Inflammatory macrophage treated with lipopolysaccharide for 1 hour (primary cell): ENCODE data around the gene CHST15.
A peak's percentile ranks its signal among the peaks of the same experiment; 100 is the strongest.

Experiments
- DNase-seq, 2 donors: peaks; one replicate each; pipeline ENCODE4 v3.0.0-alpha.2; 2020 to 2022

Gene CHST15

GRCh38 chr10:123996302-123996701 is 97.1 kb downstream of the CHST15 start:
- DNase-seq = no peak

GRCh38 chr10:123995461-123996131 is 97.8 kb downstream of the CHST15 start:
- DNase-seq = peak; percentile 39 to 79

GRCh38 chr10:123995082-123995460 is 98.3 kb downstream of the CHST15 start:
- no peak for DNase-seq

GRCh38 chr10:123994417-123995081 is 98.8 kb downstream of the CHST15 start:
- DNase-seq = peak; percentile 69 to 98

- DNase-seq = no peak
Measured at GRCh38 chr10:123993534-123994416, 99.6 kb downstream of the CHST15 start.

GRCh38 chr10:123991611-123992570 is 101.5 kb downstream of the CHST15 start:
- DNase-seq = no peak

- no peak for DNase-seq
Measured at GRCh38 chr10:123990889-123991288, 102.5 kb downstream of the CHST15 start.

- no peak for DNase-seq
Measured at GRCh38 chr10:123988694-123989093, 104.7 kb downstream of the CHST15 start.

GRCh38 chr10:123986736-123987135 is 106.7 kb downstream of the CHST15 start:
- no peak for DNase-seq

- no peak for DNase-seq
Measured at GRCh38 chr10:123974406-123974805, 119.0 kb downstream of the CHST15 start.

GRCh38 chr10:123972481-123973401 is 120.7 kb downstream of the CHST15 start:
- no peak for DNase-seq

- no peak for DNase-seq
Measured at GRCh38 chr10:123970927-123971286, 122.5 kb downstream of the CHST15 start.

GRCh38 chr10:123970207-123970926 is 123.0 kb downstream of the CHST15 start:
- DNase-seq = no peak

- peak; percentile 18 to 66 for DNase-seq
Measured at GRCh38 chr10:123967626-123968243, 125.7 kb downstream of the CHST15 start.

- no peak for DNase-seq
Measured at GRCh38 chr10:123966896-123967231, 126.5 kb downstream of the CHST15 start.

- no peak for DNase-seq
Measured at GRCh38 chr10:123965973-123966895, 127.2 kb downstream of the CHST15 start.

GRCh38 chr10:123964953-123965352 is 128.4 kb downstream of the CHST15 start:
- DNase-seq = no peak

- DNase-seq = no peak
Measured at GRCh38 chr10:123962756-123963530, 130.5 kb downstream of the CHST15 start.
